HG02610 (cell line): ENCODE measurements around the gene MROH8.
"Not testable (repeated sequence)": the region's sequence is repeated elsewhere in the genome, so short reads cannot be mapped to it uniquely, and the experiment has no call there.

Source experiments
- ATAC-seq: cut with Tn5 transposase; IDR thresholded peaks from one replicate; pipeline ENCODE4 v1.9.1; 2021; ENCODE audit warnings: mild to moderate bottlenecking, moderate library complexity; ENCODE audit not compliant: unreplicated experiment

Gene MROH8

DNA sequence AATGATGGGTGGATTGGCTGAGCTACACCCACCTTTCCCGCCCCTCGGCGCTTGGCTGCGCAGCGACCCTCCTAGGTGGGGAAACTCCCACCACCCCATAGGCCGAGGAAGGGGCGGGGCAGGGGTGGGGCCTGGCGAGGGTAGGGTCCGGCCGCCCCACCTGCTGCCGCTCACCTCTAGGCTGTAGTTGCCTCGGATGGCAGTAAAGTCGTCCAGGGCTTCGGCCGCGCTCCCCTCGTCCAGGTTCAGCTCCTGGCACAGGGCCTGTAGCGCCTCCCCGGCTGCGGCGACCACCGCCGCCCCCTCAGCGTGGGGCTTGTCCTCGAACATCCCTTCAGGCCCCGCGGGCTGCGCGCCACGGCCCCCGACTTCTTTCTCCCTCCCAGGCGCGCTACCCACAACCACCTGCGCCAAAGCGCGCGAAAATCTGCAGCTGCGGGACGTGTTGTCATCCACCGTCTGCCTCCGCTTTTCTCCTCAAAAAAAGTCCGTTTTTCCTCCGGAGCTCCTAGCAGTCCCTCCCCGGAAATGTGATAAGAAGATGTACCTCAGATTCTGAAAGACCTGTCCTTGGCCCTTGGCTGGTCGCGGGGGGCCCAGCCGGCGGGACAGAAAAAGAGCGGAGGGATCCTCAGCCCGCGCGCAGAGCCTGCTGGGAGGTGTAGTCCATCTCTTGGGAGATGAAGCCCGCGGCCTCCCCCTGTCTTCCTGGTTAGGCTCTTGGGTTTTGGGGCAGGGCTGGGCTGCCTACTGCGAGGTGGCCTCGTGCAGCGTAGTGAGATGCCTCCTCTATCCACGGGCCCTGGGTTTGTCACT is 83.5 kb downstream of the MROH8 start, which contains the start of gene RBL1:
RBL1 (minus strand) TSS at position 399 of the 816 bp plus-strand sequence; CDS start at position 330, 69 bp downstream.
- peak; percentile 62 for ATAC-seq

DNA sequence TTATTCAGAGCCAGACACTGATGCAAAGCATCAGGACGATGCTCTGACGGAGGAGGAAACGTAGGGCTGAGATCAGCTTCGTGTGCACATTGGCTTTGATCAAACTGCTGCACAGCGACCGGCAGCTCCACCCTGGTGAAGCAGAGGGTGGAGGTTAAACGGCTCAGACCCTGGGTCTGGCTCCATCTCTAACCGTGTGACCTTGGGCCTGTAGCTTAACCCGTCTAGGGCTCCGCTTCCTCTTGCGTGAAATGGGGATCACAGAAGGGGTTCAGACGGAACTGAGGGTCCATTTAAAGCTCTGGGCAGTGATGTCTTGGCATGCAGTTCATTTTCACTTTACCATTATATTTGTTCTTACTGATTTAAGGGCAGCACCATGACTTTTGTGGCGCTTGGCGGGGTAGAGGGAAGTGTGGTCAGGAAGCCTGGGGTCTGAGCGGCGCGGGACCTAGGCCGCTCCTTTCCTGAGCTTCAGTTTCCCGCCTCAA is 84.2 kb downstream of the MROH8 start:
- ATAC-seq: peak; percentile 25

DNA sequence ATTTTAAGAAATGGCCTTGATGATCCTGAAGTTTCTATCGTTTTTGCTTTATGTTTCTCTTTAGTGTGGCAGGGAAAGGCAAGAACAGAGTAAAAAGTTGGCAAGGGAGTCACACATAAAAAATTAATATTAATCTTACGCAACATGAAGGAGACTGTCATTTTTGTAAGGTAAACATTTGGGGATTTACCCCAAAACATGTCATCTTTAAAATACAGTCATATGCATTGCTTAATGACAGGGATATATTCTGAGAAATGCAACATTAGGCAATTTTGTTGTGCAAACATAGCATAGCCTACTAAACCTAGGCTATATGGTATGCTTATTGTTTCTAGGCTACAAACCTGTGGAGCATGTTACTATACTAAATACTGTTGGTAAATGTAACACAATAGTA is 88.9 kb downstream of the MROH8 start:
- no peak for ATAC-seq

DNA sequence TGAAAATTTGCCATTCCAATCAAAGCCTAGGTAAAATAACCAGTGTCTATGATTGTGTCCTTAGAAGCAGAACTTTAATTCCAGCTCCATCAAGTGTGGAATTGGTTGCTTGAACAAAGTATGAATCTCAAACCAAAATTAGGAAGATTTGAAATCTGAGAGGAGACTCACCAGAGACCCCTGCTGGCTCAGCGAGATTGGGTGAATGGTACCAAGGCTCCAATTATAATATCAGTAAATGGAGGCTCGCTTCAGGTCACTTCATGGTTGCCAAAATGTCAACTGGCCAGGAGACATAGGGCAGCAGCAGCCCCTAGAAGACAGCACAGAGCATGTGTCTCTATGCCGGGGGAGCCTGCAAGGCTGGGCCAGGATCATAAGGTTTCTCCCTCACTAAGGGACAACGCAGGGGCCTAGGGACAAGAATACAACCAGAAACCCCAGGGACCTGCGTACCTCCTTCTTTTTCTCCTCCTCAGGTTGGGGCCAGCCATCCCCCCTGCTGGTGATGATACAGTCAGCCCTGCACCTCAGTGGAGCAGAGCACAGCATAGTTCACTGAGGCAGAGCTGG is 97.5 kb downstream of the MROH8 start:
- ATAC-seq: no peak

DNA sequence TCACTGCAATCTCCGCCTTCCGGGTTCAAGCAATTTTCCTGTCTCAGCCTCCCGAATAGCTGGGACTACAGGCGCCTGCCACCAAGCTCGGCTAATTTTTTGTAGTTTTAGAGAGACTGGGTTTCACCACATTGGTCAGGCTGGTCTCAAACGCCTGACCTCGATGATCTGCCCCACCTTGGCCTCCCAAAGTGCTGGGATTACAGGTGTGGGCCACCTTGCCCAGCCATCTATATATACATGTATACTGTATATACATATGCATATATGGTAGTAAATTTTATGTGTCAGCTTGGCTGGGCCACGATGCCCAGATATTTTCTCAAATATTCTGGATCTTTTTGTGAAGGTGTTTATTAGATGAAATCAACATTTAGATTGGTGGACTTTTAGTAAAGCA is 102.3 kb downstream of the MROH8 start:
- no peak for ATAC-seq

DNA sequence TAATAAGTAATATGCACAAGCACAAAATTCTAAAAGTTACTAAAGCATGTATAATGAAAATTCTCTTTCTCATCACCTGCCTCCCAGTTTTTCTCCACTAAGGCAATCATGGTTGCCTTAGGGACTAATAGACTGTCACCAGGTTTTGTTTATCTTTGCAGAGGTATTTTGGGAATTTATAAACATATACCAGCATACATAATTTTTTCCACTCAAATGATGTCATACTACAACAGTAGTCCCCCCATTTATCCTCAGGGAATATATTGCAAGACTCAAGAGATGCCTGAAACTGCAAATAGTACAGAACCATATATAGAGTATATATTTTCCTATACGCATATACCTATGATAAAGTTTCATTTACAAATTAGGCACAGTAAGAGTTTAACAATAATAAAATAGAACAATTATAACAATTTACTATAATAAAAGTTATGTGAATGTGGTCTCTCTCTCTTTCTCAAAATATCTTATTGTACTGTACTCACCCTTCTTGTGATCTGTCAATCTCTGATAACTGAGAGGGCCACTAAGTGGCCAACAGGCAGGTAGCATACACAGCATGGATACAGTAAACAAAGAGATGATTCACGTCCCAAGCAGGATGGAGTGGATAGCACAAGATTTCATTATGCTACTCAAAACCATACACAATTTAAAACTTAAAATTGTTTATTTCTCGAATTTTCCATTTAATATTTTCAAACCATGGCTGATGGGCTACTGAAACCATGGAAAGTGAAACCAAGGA is 103.2 kb downstream of the MROH8 start:
- ATAC-seq: no peak

DNA sequence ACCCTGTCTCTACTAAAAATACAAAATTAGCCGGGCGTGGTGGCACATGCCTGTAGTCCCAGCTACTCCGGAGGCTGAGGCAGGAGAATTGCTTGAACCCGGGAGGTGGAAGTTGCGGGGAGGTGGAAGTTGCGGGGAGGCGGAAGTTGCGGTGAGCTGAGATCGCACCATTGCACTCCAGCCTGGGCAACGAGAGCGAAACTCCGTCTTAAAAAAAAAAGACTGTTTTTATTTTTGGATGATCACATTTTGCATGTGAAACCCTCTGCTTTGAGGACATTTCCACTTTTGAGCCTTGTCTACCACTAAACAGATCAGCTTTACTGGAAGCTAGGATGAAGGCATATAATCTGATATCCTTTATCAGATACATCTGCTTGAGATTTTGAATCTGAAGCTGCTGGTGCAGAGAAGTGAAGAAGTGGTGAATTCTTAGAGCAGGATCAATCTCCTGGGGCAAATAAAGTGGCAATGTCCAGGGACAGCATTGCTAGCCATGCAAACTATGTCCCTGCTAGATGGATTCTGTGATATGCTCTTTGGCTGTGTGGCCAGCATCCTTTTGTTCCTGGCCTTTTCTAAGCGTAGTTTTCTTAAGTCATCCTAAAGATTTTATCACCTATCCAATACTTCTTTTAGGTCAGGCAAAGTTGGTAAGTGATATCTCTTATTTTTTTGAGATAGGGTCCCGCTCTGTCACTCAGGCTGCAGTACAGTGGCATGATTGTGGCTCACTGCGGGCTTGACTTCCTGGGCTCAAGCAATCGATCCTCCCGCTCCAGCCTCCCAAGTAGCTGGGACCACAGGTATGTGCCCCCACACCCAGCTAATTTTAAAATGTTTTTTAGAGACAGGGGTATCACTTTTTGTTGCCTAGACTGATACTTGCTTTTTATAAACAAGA is 106.8 kb downstream of the MROH8 start:
- ATAC-seq: no peak

DNA sequence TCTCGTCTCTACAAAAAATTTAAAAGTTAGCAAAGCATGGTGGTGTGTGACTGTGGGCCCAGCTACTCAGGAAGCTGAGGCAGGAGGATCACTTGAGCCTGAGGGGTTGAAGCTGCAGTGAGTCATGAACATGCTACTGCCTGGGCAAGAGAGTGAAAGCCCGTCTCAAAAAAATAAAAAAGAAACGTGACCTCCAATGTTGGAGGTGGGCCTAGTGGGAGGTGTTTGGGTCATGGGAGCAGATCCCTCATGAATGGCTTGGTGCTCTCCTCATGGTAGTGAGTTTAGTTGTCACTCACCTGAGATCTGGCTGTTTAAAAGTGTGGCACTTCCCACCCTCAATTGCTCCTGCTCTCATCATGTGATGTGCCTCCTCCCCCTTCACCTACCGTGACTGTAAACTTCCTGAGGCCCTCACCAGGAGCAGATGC is 107.9 kb downstream of the MROH8 start:
- ATAC-seq: no peak

DNA sequence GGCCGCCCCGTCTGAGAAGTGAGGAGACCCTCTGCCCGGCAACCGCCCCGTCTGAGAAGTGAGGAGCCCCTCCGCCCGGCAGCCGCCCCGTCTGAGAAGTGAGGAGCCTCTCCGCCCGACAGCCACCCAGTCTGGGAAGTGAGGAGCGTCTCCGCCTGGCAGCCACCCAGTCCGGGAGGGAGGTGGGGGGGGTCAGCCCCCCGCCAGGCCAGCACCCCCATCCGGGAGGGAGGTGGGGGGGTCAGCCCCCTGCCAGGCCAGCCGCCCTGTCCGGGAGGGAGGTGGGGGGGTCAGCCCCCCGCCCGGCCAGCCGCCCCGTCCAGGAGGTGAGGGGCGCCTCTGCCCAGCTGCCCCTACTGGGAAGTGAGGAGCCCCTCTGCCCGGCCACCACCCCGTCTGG is 109.8 kb downstream of the MROH8 start:
- ATAC-seq: not testable (repeated sequence)

DNA sequence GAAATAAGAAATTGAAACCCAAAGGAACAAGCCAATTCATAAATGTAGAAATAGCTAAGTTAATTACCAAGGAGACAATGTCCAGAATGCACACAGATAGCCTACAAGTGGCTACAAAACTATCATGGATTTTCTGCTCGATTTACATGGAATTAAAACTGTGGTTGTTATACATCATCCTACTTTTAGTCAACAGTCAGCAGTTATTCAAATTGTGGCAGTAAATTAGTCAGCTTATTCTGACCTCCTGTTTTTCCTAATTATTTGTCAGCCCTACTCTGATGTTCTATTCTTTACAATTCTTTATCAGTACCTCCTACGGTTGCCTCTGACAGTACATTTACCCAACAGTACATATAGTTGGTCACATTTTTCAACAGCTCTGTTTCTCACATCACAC is 113.2 kb downstream of the MROH8 start:
- ATAC-seq: no peak

DNA sequence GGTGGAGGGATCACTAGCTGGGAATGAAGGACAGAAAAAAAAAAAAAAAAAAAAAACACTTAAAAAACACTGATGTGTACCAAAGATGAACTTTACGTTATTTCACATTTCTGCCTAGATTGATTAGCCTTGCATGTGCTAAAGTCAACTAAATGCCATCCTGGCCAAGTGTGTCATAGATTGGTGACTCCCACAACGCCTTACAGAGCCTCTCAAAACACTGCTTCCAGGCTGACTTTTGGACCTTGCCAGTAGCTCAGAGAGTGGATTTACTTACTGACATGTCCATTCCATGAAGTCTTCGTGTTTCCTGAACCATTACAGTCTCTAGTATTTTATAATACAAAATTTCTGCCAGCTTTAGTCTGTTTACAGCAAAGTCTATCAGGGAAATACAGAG is 124.1 kb downstream of the MROH8 start:
- no peak for ATAC-seq

DNA sequence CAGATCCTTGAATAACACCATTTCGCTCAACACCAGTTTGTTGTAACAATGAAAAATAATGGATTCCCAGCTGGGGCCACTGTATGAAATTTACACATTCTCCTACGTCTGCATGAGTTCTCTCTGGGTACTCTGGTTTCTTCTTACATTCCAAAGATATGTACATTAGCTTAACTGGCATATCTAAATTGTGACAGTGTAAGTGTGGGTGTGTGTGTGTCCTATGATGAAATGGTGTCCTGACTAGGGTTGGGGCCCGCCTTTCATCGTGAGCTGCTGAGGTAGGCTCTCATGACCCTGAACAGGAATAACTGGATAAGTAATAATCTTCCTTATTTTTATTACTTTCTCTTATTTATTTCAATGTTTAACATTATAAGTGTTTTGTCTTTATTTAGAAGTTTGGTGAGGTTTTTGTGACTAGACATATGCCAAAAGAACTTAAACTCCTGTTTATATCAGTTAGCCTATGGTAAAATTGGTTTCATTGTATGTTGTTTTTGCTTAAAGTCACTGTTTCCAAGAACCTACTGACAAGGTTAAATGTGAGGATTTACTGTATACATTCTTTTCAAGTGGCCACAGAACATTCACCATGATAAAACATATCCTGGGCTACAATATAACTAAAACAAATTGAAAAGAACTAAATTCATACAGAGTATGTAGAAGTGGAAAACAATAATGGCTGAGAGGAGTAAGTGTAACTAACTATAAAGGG is 126.0 kb downstream of the MROH8 start:
- no peak for ATAC-seq
